Ishikawa (cell line): ENCODE data around the gene PGLYRP2.

ENCODE experiments used
- CEBPB ChIP-seq: IDR thresholded peaks from 2 replicates; pipeline ENCODE4 v1.6.1; 2012
- EGR1 ChIP-seq: IDR thresholded peaks from 2 replicates; pipeline ENCODE4 v1.6.1; 2012
- MAX ChIP-seq: IDR thresholded peaks from 2 replicates; pipeline ENCODE4 v1.6.1; 2012
- RAD21 ChIP-seq: IDR thresholded peaks from 2 replicates; pipeline ENCODE4 v1.6.1; 2012; ENCODE audit warnings: low read depth
- USF1 ChIP-seq: IDR thresholded peaks from 2 replicates; pipeline ENCODE4 v1.6.1; 2012
- TF ChIP-seq, protein P1 (sequence below): IDR thresholded peaks from 2 replicates; pipeline ENCODE4 v1.6.1; 2012; ENCODE audit warnings: low read depth, mild to moderate bottlenecking

DNA sequence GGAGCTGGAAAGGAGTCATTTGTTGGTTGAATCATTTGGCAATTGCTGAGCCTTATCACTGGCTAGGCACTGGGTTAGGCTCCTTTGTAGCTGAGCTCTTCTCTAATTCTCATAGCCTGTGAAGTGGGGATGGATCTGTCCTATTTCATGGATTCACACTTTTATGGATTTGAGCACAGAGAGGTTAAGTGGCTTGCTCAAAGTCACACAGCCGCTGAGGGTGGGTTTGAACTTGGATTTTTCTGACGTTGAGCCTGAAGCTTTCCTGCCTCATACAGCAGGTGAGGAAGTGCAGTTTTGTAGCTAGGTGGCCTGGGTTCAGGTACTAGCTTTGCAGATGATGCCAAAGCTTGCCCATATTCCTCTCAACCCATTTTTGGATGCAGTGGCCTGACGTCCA, 48.4 kb upstream of the PGLYRP2 start:
- TF ChIP-seq CEBPB (no peak), USF1 (no peak), RAD21 (no peak), EGR1 (no peak), MAX (no peak)
- TF ChIP-seq, protein P1, sequence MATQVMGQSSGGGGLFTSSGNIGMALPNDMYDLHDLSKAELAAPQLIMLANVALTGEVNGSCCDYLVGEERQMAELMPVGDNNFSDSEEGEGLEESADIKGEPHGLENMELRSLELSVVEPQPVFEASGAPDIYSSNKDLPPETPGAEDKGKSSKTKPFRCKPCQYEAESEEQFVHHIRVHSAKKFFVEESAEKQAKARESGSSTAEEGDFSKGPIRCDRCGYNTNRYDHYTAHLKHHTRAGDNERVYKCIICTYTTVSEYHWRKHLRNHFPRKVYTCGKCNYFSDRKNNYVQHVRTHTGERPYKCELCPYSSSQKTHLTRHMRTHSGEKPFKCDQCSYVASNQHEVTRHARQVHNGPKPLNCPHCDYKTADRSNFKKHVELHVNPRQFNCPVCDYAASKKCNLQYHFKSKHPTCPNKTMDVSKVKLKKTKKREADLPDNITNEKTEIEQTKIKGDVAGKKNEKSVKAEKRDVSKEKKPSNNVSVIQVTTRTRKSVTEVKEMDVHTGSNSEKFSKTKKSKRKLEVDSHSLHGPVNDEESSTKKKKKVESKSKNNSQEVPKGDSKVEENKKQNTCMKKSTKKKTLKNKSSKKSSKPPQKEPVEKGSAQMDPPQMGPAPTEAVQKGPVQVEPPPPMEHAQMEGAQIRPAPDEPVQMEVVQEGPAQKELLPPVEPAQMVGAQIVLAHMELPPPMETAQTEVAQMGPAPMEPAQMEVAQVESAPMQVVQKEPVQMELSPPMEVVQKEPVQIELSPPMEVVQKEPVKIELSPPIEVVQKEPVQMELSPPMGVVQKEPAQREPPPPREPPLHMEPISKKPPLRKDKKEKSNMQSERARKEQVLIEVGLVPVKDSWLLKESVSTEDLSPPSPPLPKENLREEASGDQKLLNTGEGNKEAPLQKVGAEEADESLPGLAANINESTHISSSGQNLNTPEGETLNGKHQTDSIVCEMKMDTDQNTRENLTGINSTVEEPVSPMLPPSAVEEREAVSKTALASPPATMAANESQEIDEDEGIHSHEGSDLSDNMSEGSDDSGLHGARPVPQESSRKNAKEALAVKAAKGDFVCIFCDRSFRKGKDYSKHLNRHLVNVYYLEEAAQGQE, result no peak
